H1 (cell line): ENCODE measurements around the gene SMURF2. TPM values are rescaled to one million over a fixed set of nuclear protein-coding genes. Genes with fewer than 3 reads are reported as not detected.

ENCODE experiments used
- CTCF ChIA-PET: fragments of 300-600 bp; sonication (Branson Sonifier 250); formaldehyde crosslinking; loops from one replicate; lab custom pipeline; 2021; ENCODE audit not compliant: partially characterized antibody; lab: Charles Lee
- POLR2A ChIA-PET: fragments of 300-600 bp; sonication (Branson Sonifier 250); formaldehyde crosslinking; loops from one replicate; lab custom pipeline; 2021; ENCODE audit warnings: inconsistent platforms; ENCODE audit not compliant: partially characterized antibody; lab: Charles Lee
- DNase-seq, 2 experiments: peaks; one replicate each; pipeline versions ENCODE4 v3.0.0 to v3.0.0-alpha.2; 2010 to 2022; ENCODE audit warnings: low spot score in 2 of 2, low read depth in 1 of 2, mixed read lengths in 1 of 2
- FAIRE-seq: peaks from 2 replicates; lab custom pipeline; 2011; peaks lifted over from hg19 to GRCh38; lab: Jason Lieb, UNC
- H2AFZ ChIP-seq: 2 replicates; pipeline ENCODE4 v1.8.1; 2012; ENCODE audit warnings: low read length, inconsistent platforms
- H2AK5ac ChIP-seq: 2 replicates; pipeline ENCODE4 v1.6.1; 2013; ENCODE audit warnings: low read depth, low read length
- H2BK120ac ChIP-seq: replicated peaks from 2 replicates; pipeline ENCODE3; 2013; ENCODE audit warnings: low read depth, low read length, inconsistent platforms
- H2BK12ac ChIP-seq: 2 replicates; pipeline ENCODE4 v1.6.1; 2013; ENCODE audit warnings: low read depth, low read length
- H2BK15ac ChIP-seq: 2 replicates; pipeline ENCODE4 v1.6.1; 2013; ENCODE audit warnings: low read length
- H2BK20ac ChIP-seq: 2 replicates; pipeline ENCODE4 v1.6.1; 2013; ENCODE audit warnings: low read length
- H2BK5ac ChIP-seq: 2 replicates; pipeline ENCODE4 v1.6.1; 2013; ENCODE audit warnings: low read depth, low read length
- H3K14ac ChIP-seq: 2 replicates; pipeline ENCODE4 v1.6.1; 2013; ENCODE audit warnings: inconsistent platforms; ENCODE audit not compliant: insufficient read length
- H3K18ac ChIP-seq: 2 replicates; pipeline ENCODE4 v1.6.1; 2013; ENCODE audit warnings: low read length; ENCODE audit errors: extremely low read depth
- H3K23ac ChIP-seq: 2 replicates; pipeline ENCODE4 v1.6.1; 2013; ENCODE audit warnings: inconsistent platforms; ENCODE audit not compliant: insufficient read length
- H3K23me2 ChIP-seq: 2 replicates; pipeline ENCODE4 v1.6.1; 2013; ENCODE audit warnings: low read depth, low read length
- H3K27ac ChIP-seq: 2 replicates; pipeline ENCODE4 v1.6.1; 2011; ENCODE audit warnings: low read depth, low read length, inconsistent platforms
- H3K27me3 ChIP-seq, 4 experiments: replicated peaks in 1 of 4; 1 replicate in 1 of 4; 2 replicates in 3 of 4; pipeline versions ENCODE4 v1.6.1 to v1.8.1; 2011 to 2013; ENCODE audit warnings: low read length in 3 of 4, mild to moderate bottlenecking in 3 of 4, inconsistent platforms in 2 of 4, mixed read lengths in 2 of 4, moderate library complexity in 1 of 4; ENCODE audit not compliant: control insufficient read depth in 3 of 4, insufficient read depth in 3 of 4; ENCODE audit errors: extremely low read depth in 1 of 4
- H3K36me3 ChIP-seq, 4 experiments: 2 replicates each; pipeline versions ENCODE4 v1.6.1 to v1.8.1; 2011 to 2013; ENCODE audit warnings: mild to moderate bottlenecking in 4 of 4, low read length in 3 of 4, moderate library complexity in 2 of 4, control low read depth in 1 of 4, inconsistent platforms in 1 of 4; ENCODE audit not compliant: insufficient read depth in 4 of 4, control insufficient read depth in 2 of 4
- H3K4ac ChIP-seq: replicated peaks from 2 replicates; pipeline ENCODE3; 2013; ENCODE audit warnings: low read length, low read depth, mixed read lengths, inconsistent platforms; ENCODE audit not compliant: insufficient read length
- H3K4me1 ChIP-seq, 4 experiments: replicated peaks in 1 of 4; 1 replicate in 1 of 4; 2 replicates in 3 of 4; pipeline versions ENCODE4 v1.6.1 to v1.8.1; 2011 to 2013; ENCODE audit warnings: low read length in 3 of 4, inconsistent platforms in 2 of 4, mixed read lengths in 1 of 4; ENCODE audit not compliant: insufficient read depth in 4 of 4, control insufficient read depth in 3 of 4
- H3K4me2 ChIP-seq, 2 experiments: 2 replicates each; pipeline versions ENCODE4 v1.6.1 to v1.8.1; 2011 to 2013; ENCODE audit warnings: low read depth in 2 of 2, low read length in 2 of 2, control low read depth in 1 of 2, inconsistent platforms in 1 of 2, mild to moderate bottlenecking in 1 of 2; ENCODE audit not compliant: insufficient read depth in 1 of 2
- H3K4me3 ChIP-seq, 4 experiments: fragments of 200-600, 300-600 bp in 1 of 4; sonication (generic), shearing (Covaris generic), sonication (Bioruptor Twin) in 1 of 4; 2 replicates each; pipeline versions ENCODE4 v1.5.1 to v1.8.1; 2011 to 2016; ENCODE audit warnings: low read length in 4 of 4, low read depth in 3 of 4, control low read depth in 2 of 4, inconsistent platforms in 2 of 4, mild to moderate bottlenecking in 2 of 4, mixed read lengths in 1 of 4, moderate library complexity in 1 of 4; ENCODE audit not compliant: insufficient read depth in 2 of 4; ENCODE audit errors: extremely low read depth in 1 of 4
- H3K56ac ChIP-seq: replicated peaks from 2 replicates; pipeline ENCODE3; 2013; ENCODE audit warnings: low read depth, mild to moderate bottlenecking, mixed read lengths, low read length, inconsistent platforms; ENCODE audit not compliant: insufficient read length
- H3K79me1 ChIP-seq: 2 replicates; pipeline ENCODE4 v1.6.1; 2013; ENCODE audit warnings: low read depth, low read length, control low read depth
- H3K79me2 ChIP-seq, 2 experiments: 2 replicates each; pipeline versions ENCODE4 v1.6.1 to v1.8.1; 2012 to 2013; ENCODE audit warnings: low read length in 2 of 2, mild to moderate bottlenecking in 2 of 2, inconsistent platforms in 1 of 2; ENCODE audit not compliant: insufficient read depth in 2 of 2, control insufficient read depth in 1 of 2
- H3K9ac ChIP-seq, 4 experiments: replicated peaks in 1 of 4; 1 replicate in 1 of 4; 2 replicates in 3 of 4; pipeline versions ENCODE4 v1.6.1 to v1.8.1; 2011 to 2013; ENCODE audit warnings: low read depth in 3 of 4, low read length in 3 of 4, control low read depth in 2 of 4, mild to moderate bottlenecking in 2 of 4, moderate library complexity in 2 of 4, inconsistent platforms in 1 of 4; ENCODE audit errors: extremely low read depth in 1 of 4
- H3K9me3 ChIP-seq, 2 experiments: 2 replicates each; pipeline versions ENCODE4 v1.6.1 to v1.8.1; 2012 to 2013; ENCODE audit warnings: mild to moderate bottlenecking in 2 of 2, moderate library complexity in 2 of 2, control low read depth in 1 of 2, inconsistent platforms in 1 of 2, low read depth in 1 of 2, low read length in 1 of 2, mixed read lengths in 1 of 2; ENCODE audit not compliant: insufficient read depth in 2 of 2
- H4K20me1 ChIP-seq, 2 experiments: replicated peaks in 1 of 2; 2 replicates each; pipeline versions ENCODE3 to v1.8.1; 2011 to 2013; ENCODE audit warnings: inconsistent platforms in 2 of 2, low read length in 2 of 2, mild to moderate bottlenecking in 1 of 2; ENCODE audit not compliant: insufficient read depth in 2 of 2, control insufficient read depth in 1 of 2
- H4K5ac ChIP-seq: 2 replicates; pipeline ENCODE4 v1.6.1; 2013; ENCODE audit warnings: low read length, low read depth, mixed read lengths, inconsistent platforms; ENCODE audit not compliant: insufficient read length
- H4K8ac ChIP-seq: 2 replicates; pipeline ENCODE4 v1.8.0; 2013; ENCODE audit warnings: mild to moderate bottlenecking, moderate library complexity, low read length, inconsistent platforms; ENCODE audit not compliant: insufficient read depth; ENCODE audit errors: extremely low read depth
- H4K91ac ChIP-seq: replicated peaks from 2 replicates; pipeline ENCODE3; 2013; ENCODE audit warnings: low read length, mixed read lengths, inconsistent platforms; ENCODE audit not compliant: insufficient read length
- BCL11A ChIP-seq, 2 experiments: IDR thresholded peaks; one replicate each; pipeline ENCODE4 v1.6.1; 2011; ENCODE audit warnings: low read depth in 2 of 2, low read length in 2 of 2, mild to moderate bottlenecking in 2 of 2
- CREB1 ChIP-seq: IDR thresholded peaks from 2 replicates; pipeline ENCODE4 v1.6.1; 2012; ENCODE audit warnings: inconsistent platforms
- EGR1 ChIP-seq: IDR thresholded peaks from 2 replicates; pipeline ENCODE4 v1.6.1; 2011; ENCODE audit warnings: low read depth, low read length, borderline replicate concordance
- EP300 ChIP-seq, 2 experiments: IDR thresholded peaks; 1 replicate in 1 of 2; 2 replicates in 1 of 2; pipeline ENCODE4 v1.6.1; 2011 to 2012; ENCODE audit warnings: low read depth in 2 of 2, low read length in 2 of 2, mild to moderate bottlenecking in 2 of 2, borderline replicate concordance in 1 of 2, inconsistent platforms in 1 of 2, moderate library complexity in 1 of 2
- GABPA ChIP-seq: IDR thresholded peaks from 2 replicates; pipeline ENCODE4 v1.6.1; 2011; ENCODE audit warnings: mild to moderate bottlenecking, low read length, moderate library complexity, borderline replicate concordance; ENCODE audit not compliant: insufficient read depth
- HDAC6 ChIP-seq: IDR thresholded peaks from one replicate; pipeline ENCODE4 v1.7.1; 2012; ENCODE audit warnings: low read depth, mild to moderate bottlenecking, inconsistent platforms, low read length, moderate library complexity
- KDM1A ChIP-seq: fragments of 200-600, 300-600 bp; sonication (generic); IDR thresholded peaks from 2 replicates; pipeline ENCODE4 v1.7.1; 2016; ENCODE audit warnings: mild to moderate bottlenecking, low read length, borderline replicate concordance
- MAFK ChIP-seq: IDR thresholded peaks from 2 replicates; pipeline ENCODE4 v1.6.1; 2012; ENCODE audit warnings: low read depth, mild to moderate bottlenecking, improper control_type of control experiment, low read length
- MAX ChIP-seq: IDR thresholded peaks from 2 replicates; pipeline ENCODE4 v1.6.1; 2012; ENCODE audit warnings: inconsistent platforms
- RXRA ChIP-seq: IDR thresholded peaks from 2 replicates; pipeline ENCODE4 v1.6.1; 2011; ENCODE audit warnings: low read depth, mild to moderate bottlenecking, low read length, moderate library complexity; ENCODE audit not compliant: insufficient read depth
- SAP30 ChIP-seq: fragments of 300-600 bp; sonication (generic); IDR thresholded peaks from 2 replicates; pipeline ENCODE4 v1.7.1; 2012; ENCODE audit warnings: low read length, moderate library complexity, mild to moderate bottlenecking, inconsistent platforms; ENCODE audit not compliant: insufficient read depth, insufficient replicate concordance
- SIX5 ChIP-seq: IDR thresholded peaks from 2 replicates; pipeline ENCODE4 v1.6.1; 2011; ENCODE audit warnings: mild to moderate bottlenecking, low read depth, low read length
- SP1 ChIP-seq: IDR thresholded peaks from 2 replicates; pipeline ENCODE4 v1.6.1; 2011; ENCODE audit warnings: low read depth, low read length
- SP4 ChIP-seq: IDR thresholded peaks from 2 replicates; pipeline ENCODE4 v1.6.1; 2012; ENCODE audit warnings: low read length, inconsistent platforms
- SRF ChIP-seq: IDR thresholded peaks from 2 replicates; pipeline ENCODE4 v1.6.1; 2011; ENCODE audit warnings: mild to moderate bottlenecking, low read depth, low read length, moderate library complexity
- WGBS, 2 experiments: shearing (Covaris generic) in 1 of 2; methylation state at CpG; one replicate each; pipeline versions ENCODE4 v1.1.6 to v1.1.7; 2013 to 2015; ENCODE audit warnings: low lambda C conversion rate in 2 of 2, mixed read lengths in 2 of 2, inconsistent platforms in 1 of 2, low coverage in 1 of 2, missing lambda C conversion rate in 1 of 2; ENCODE audit not compliant: insufficient replicate concordance in 2 of 2, insufficient coverage in 1 of 2, insufficient read length in 1 of 2; ENCODE audit errors: extremely low coverage in 1 of 2, missing lambda C conversion rate in 1 of 2; 5-methylcytosine and 5-hydroxymethylcytosine counted together
- polyA plus RNA-seq, 7 experiments: library from polyadenylated mRNA; depleted of rRNA in 3 of 7; stranded (reverse) in 5 of 7; unstranded in 2 of 7; fragments of >200 nt in 5 of 7; fragments of 200-250 nt in 2 of 7; gene quantifications; 1 replicate in 5 of 7; 2 replicates in 1 of 7; 4 replicates in 1 of 7; pipeline versions ENCODE4 v1.2.1 to v1.2.3, GENCODE V29; 2011 to 2013; ENCODE audit warnings: missing spikeins in 2 of 7, mixed read lengths in 2 of 7
- total RNA-seq: library from RNA; stranded (reverse); fragmentation: NEBNext Ultra II Directional; extraction: Animal tissue kit (Norgen Biotek cat#: 25700); gene quantifications from 2 replicates; pipeline ENCODE4 v1.2.1, GENCODE V29; 2021

Gene SMURF2
- total and polyA plus RNA-seq, 2 of the 8 experiments (the other 6 are each of a cell fraction or from before 2014, with no cell fraction given) = 7.2 to 29.2 TPM

GRCh38 chr17:64591944-64592343 lies 70.2 kb downstream of the SMURF2 start:
- Histone ChIP-seq H3K4ac (no peak overlapping the region), H4K20me1 (peaks cover 0 to 1% of the 10 kb centered on the region in 2 experiments), H2BK12ac (no peak overlapping the region), H3K9ac (no peak overlapping the region), H2AK5ac (no peak overlapping the region), H3K4me3 (no peak overlapping the region), H2BK120ac (no peak overlapping the region), H3K36me3 (peaks cover 0 to 12% (median 1%) of the 10 kb centered on the region in 4 experiments; a peak in 2 of 8 replicates), H2BK15ac (no peak overlapping the region), H3K9me3 (no peaks in the 10 kb centered on the region), H4K5ac (no peak overlapping the region), H2AFZ (no peak overlapping the region), H3K27me3 (no peaks in the 10 kb centered on the region), H3K23me2 (no peaks in the 10 kb centered on the region), H3K56ac (no peak overlapping the region), H4K91ac (no peak overlapping the region), H4K8ac (no peak overlapping the region), H2BK20ac (no peak overlapping the region), H3K18ac (no peak overlapping the region), H3K4me1 (no peaks in the 10 kb centered on the region), H3K23ac (no peak overlapping the region), H3K79me2 (no peaks in the 10 kb centered on the region), H3K14ac (no peak overlapping the region), H3K27ac (no peak overlapping the region), H3K79me1 (no peaks in the 10 kb centered on the region), H3K4me2 (no peak overlapping the region), H2BK5ac (no peak overlapping the region)
- FAIRE-seq (no peak), DNase-seq (no peak)
- ChIA-PET CTCF (interaction anchor here (0.5 to 1.0 kb wide), 2 partner anchors 57 to 173 kb away, joined by 3 to 4 read pairs; no protein-coding TSS in a partner anchor), POLR2A (no interaction called here)
- no peak for TF ChIP-seq SRF
- no peak for TF ChIP-seq SP1
- TF ChIP-seq MAFK = no peak
- TF ChIP-seq SAP30 = no peak
- TF ChIP-seq EP300 (IDR thresholded peaks at IDR 0.05; ENCODE audit: borderline replicate concordance in 1 of 2, low read depth in 2 of 2, low read length in 2 of 2) = no peak
- no peak for TF ChIP-seq MAX
- TF ChIP-seq EGR1 = no peak
- no peak for TF ChIP-seq CREB1
- TF ChIP-seq RXRA = no peak
- no peak for TF ChIP-seq KDM1A
- TF ChIP-seq GABPA = no peak
- TF ChIP-seq SIX5 = no peak
- no peak for TF ChIP-seq HDAC6
- TF ChIP-seq BCL11A (IDR thresholded peaks at IDR 0.05; ENCODE audit: low read depth in 2 of 2, low read length in 2 of 2) = no peak
- TF ChIP-seq SP4 = no peak
- WGBS, 2 experiments = 92% methylated on average over 1 of the region's 1 CpG; no CpG with 5 or more reads in 1 of the 2 experiments
